ENCODE results near the gene KIF26A.

- TF ChIP-seq YY1 (IDR thresholded peaks at IDR 0.05; ENCODE audit: low read depth) (no peak), FOXM1 (IDR thresholded peaks at IDR 0.05; ENCODE audit: borderline replicate concordance, low read depth) (no peak), RAD21 (IDR thresholded peaks at IDR 0.05; ENCODE audit: low read depth) (no peak)
These were observed 7.6 kb downstream of the KIF26A start for GRCh38 chr14:104145826-104146601.

Data from Ishikawa (cell line).